HG03039 (cell line): ENCODE data around the gene DNASE1.

Experiments used
- ATAC-seq: cut with Tn5 transposase; IDR thresholded peaks from one replicate; pipeline ENCODE4 v1.9.1; 2021; ENCODE audit warnings: mild to moderate bottlenecking, moderate library complexity; ENCODE audit not compliant: unreplicated experiment

DNASE1 gene

GRCh38 chr16:3661922-3662321 is 7.4 kb downstream of the DNASE1 start:
- no peak for ATAC-seq

- ATAC-seq: no peak
Observed at GRCh38 chr16:3662601-3663000, 8.1 kb downstream of the DNASE1 start.

- ATAC-seq: no peak
Observed at GRCh38 chr16:3664187-3664896, 9.9 kb downstream of the DNASE1 start.

- ATAC-seq: no peak
Observed at GRCh38 chr16:3665508-3665907, 11.0 kb downstream of the DNASE1 start.

GRCh38 chr16:3668626-3669025 is 14.1 kb downstream of the DNASE1 start:
- no peak for ATAC-seq

- no peak for ATAC-seq
Observed at GRCh38 chr16:3669082-3669481, 14.6 kb downstream of the DNASE1 start.

GRCh38 chr16:3670711-3671110 is 16.2 kb downstream of the DNASE1 start:
- no peak for ATAC-seq

- ATAC-seq: no peak
Observed at GRCh38 chr16:3671424-3671823, 16.9 kb downstream of the DNASE1 start.

GRCh38 chr16:3672571-3673041 is 18.1 kb downstream of the DNASE1 start:
- no peak for ATAC-seq

GRCh38 chr16:3673201-3673600 is 18.7 kb downstream of the DNASE1 start:
- no peak for ATAC-seq

GRCh38 chr16:3673676-3674377 is 19.3 kb downstream of the DNASE1 start:
- ATAC-seq: no peak

- no peak for ATAC-seq
Observed at GRCh38 chr16:3674513-3675295, 20.2 kb downstream of the DNASE1 start.

GRCh38 chr16:3675601-3676130 is 21.2 kb downstream of the DNASE1 start:
- ATAC-seq: no peak

GRCh38 chr16:3677994-3678393 is 23.5 kb downstream of the DNASE1 start:
- no peak for ATAC-seq

- ATAC-seq: no peak
Observed at GRCh38 chr16:3681206-3681605, 26.7 kb downstream of the DNASE1 start.

- no peak for ATAC-seq
Observed at GRCh38 chr16:3687021-3687420, 32.5 kb downstream of the DNASE1 start.

- no peak for ATAC-seq
Observed at GRCh38 chr16:3687792-3688191, 33.3 kb downstream of the DNASE1 start.

GRCh38 chr16:3689731-3690130 is 35.2 kb downstream of the DNASE1 start:
- ATAC-seq: no peak

- no peak for ATAC-seq
Observed at GRCh38 chr16:3690470-3690928, 36.0 kb downstream of the DNASE1 start.

- ATAC-seq: no peak
Observed at GRCh38 chr16:3690980-3691720, 36.7 kb downstream of the DNASE1 start.

- ATAC-seq: no peak
Observed at GRCh38 chr16:3691761-3692160, 37.3 kb downstream of the DNASE1 start.
